Hepatocyte (in vitro differentiated cells): ENCODE measurements around the gene ZNF334.

ENCODE experiments used
- CTCF ChIP-seq: fragments of 200-600 bp; sonication (generic); IDR thresholded peaks from 2 replicates; pipeline ENCODE4 v1.5.1; 2016; ENCODE audit warnings: antibody characterized with exemption, mild to moderate bottlenecking; ENCODE audit not compliant: poor library complexity
- EZH2 ChIP-seq: fragments of 200-600 bp; sonication (generic); IDR thresholded peaks from 2 replicates; pipeline ENCODE4 v1.6.1; 2016; ENCODE audit warnings: antibody characterized with exemption, mild to moderate bottlenecking, borderline replicate concordance
- EZH2phosphoT487 ChIP-seq: fragments of 200-600 bp; sonication (generic); IDR thresholded peaks from one replicate; pipeline ENCODE4 v1.6.1; 2018; ENCODE audit warnings: antibody characterized with exemption, mild to moderate bottlenecking, low read depth, moderate library complexity; ENCODE audit not compliant: unreplicated experiment, severe bottlenecking

- TF ChIP-seq CTCF (no peak), EZH2phosphoT487 (no peak), EZH2 (no peak)
These were observed 3.8 kb downstream of the ZNF334 start for GRCh38 chr20:46509523-46509922.
